IPS-15b (cell line): Measurements from ENCODE around the gene POPDC2.
"Not testable (repeated sequence)": the region's sequence is repeated elsewhere in the genome, so short reads cannot be mapped to it uniquely, and the experiment has no call there.

Experiments
- H3K27me3 ChIP-seq: one replicate; pipeline ENCODE4 v1.6.1; 2013; ENCODE audit warnings: low read length; ENCODE audit not compliant: control insufficient read depth, insufficient read depth
- H3K36me3 ChIP-seq: one replicate; pipeline ENCODE4 v1.6.1; 2013; ENCODE audit warnings: low read length; ENCODE audit not compliant: control insufficient read depth, insufficient read depth
- H3K4me1 ChIP-seq: one replicate; pipeline ENCODE4 v1.6.1; 2013; ENCODE audit warnings: mild to moderate bottlenecking, low read length; ENCODE audit not compliant: control insufficient read depth, insufficient read depth
- H3K4me3 ChIP-seq: one replicate; pipeline ENCODE4 v1.5.1; 2013; ENCODE audit warnings: low read depth, low read length
- H3K9ac ChIP-seq: one replicate; pipeline ENCODE4 v1.6.1; 2013; ENCODE audit warnings: low read depth, mild to moderate bottlenecking, low read length
- H3K9me3 ChIP-seq: one replicate; pipeline ENCODE4 v1.6.1; 2013; ENCODE audit warnings: mild to moderate bottlenecking, low read length; ENCODE audit not compliant: control insufficient read depth, insufficient read depth

POPDC2 gene

GRCh38 chr3:119679874-119680273 is 19.5 kb upstream of the POPDC2 start:
- H3K4me1 ChIP-seq = peaks cover 6% of the 10 kb centered on the region
- H3K36me3 ChIP-seq = no peaks in the 10 kb centered on the region
- no peaks in the 10 kb centered on the region for H3K9me3 ChIP-seq
- no peak overlapping the region for H3K9ac ChIP-seq
- H3K4me3 ChIP-seq = no peak overlapping the region
- no peaks in the 10 kb centered on the region for H3K27me3 ChIP-seq

- H3K36me3 ChIP-seq, H3K27me3 ChIP-seq, H3K4me1 ChIP-seq, H3K9ac ChIP-seq, H3K9me3 ChIP-seq, H3K4me3 ChIP-seq: not testable (repeated sequence)
Observed at GRCh38 chr3:119678209-119678608, 17.8 kb upstream of the POPDC2 start.

- Histone ChIP-seq H3K9me3 (no peaks in the 10 kb centered on the region), H3K4me1 (peaks cover 6% of the 10 kb centered on the region), H3K9ac (peak overlapping the region; percentile 79), H3K27me3 (no peaks in the 10 kb centered on the region), H3K4me3 (peak overlapping the region; percentile 79), H3K36me3 (peaks cover 3% of the 10 kb centered on the region)
Observed at GRCh38 chr3:119677641-119677934, 17.2 kb upstream of the POPDC2 start.

DNA sequence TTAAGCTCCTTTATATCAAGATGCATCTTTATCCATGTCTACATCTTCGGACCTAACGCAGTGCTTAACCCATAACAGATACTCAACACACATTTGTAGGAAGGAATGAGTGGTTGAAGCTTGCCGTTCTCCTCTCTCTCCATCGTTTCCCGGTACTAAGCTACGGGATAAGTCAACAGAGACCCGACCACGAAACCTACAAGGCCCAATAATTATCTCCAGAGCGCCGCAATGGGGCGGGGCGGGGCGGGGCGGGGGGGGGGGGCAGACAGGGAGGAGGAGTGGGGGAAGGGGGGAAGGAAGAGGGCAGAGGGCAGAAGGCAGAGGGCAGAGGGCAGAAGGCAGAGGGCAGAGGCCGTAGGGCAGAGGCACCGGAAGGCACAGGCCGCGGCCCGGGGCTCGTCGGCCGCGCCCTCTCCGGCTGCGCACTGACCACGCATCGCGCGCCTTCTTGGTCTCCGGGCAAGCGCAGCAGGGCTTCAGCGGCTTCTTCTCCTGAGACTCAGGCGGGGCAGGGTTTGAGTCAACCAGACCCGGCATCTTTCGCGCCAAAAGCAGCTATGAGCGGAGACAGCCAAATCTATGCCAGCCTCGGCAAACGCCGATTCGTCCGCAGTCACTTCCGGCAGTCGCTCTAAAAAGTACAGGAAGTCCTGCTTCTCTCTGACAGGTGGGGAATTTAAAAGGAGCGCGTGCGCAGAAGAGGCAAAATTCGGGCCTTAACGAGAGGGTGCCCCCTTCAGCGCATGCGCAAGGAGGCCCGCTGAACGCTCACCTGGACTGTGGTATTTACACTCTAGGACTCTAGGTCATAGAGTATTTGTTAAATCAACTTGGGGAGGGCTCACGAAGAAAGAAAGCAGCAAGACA is 16.6 kb upstream of the POPDC2 start, which contains the start of gene COX17:
TSS of gene COX17 (minus strand) at position 636 of the 870 bp plus-strand sequence. CDS start at position 540, 96 bp downstream.
- H3K9ac ChIP-seq = peak within 1 kb of the TSS; percentile 79
- H3K36me3 ChIP-seq = peaks cover 3% of the 10 kb centered on the region
- peak within 1 kb of the TSS; percentile 79 for H3K4me3 ChIP-seq
- no peaks in the 10 kb centered on the region for H3K9me3 ChIP-seq
- H3K4me1 ChIP-seq = peaks cover 6% of the 10 kb centered on the region
- H3K27me3 ChIP-seq = no peaks in the 10 kb centered on the region

- Histone ChIP-seq H3K27me3 (no peaks in the 10 kb centered on the region), H3K4me1 (peaks cover 6% of the 10 kb centered on the region), H3K9me3 (no peaks in the 10 kb centered on the region), H3K4me3 (peak overlapping the region; percentile 52), H3K36me3 (peaks cover 3% of the 10 kb centered on the region), H3K9ac (no peak overlapping the region)
Observed at GRCh38 chr3:119676020-119676419, 15.6 kb upstream of the POPDC2 start.

DNA sequence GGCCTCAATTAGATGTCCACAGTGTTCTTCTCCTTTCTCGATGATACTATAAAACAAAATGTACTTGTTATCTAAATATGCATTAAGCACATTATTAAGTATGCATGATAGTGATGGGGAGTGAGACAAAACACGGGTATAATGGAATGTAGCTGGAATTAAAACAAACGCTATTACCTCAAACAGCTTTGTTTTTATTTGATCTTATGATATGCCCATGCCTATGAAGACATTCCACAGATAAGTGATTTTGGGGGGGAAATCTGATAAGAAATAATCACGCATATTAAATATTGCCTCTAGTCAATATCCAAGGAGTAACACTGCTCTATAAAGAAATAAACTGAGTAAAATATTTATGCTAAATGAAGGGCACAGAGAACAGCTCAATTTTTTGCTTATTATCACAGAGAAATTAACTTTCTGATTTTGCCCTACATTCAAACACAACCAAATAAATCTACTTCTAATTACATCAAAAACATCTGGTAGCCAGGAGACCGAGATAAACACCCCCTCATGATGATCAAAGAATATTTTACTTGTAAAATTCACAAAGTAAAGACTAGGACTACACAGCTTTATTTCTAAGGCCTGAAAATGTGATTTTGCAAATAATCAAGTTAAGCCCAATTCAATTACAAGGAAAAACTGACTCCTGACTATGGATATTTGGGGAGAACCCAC is 14.9 kb upstream of the POPDC2 start:
- no peak overlapping the region for H3K4me3 ChIP-seq
- H3K36me3 ChIP-seq = peaks cover 3% of the 10 kb centered on the region
- H3K4me1 ChIP-seq = peaks cover 6% of the 10 kb centered on the region
- H3K27me3 ChIP-seq = no peaks in the 10 kb centered on the region
- no peaks in the 10 kb centered on the region for H3K9me3 ChIP-seq
- H3K9ac ChIP-seq = no peak overlapping the region

- H3K4me3 ChIP-seq = no peak overlapping the region
- no peak overlapping the region for H3K9ac ChIP-seq
- H3K36me3 ChIP-seq = peaks cover 3% of the 10 kb centered on the region
- no peaks in the 10 kb centered on the region for H3K9me3 ChIP-seq
- H3K27me3 ChIP-seq = no peaks in the 10 kb centered on the region
- H3K4me1 ChIP-seq = peaks cover 6% of the 10 kb centered on the region
Observed at GRCh38 chr3:119673875-119674274, 13.5 kb upstream of the POPDC2 start.

- Histone ChIP-seq H3K36me3 (peaks cover 3% of the 10 kb centered on the region), H3K4me1 (peaks cover 5% of the 10 kb centered on the region), H3K27me3 (no peaks in the 10 kb centered on the region), H3K9ac (no peak overlapping the region), H3K4me3 (no peak overlapping the region), H3K9me3 (no peaks in the 10 kb centered on the region)
Observed at GRCh38 chr3:119672776-119673175, 12.4 kb upstream of the POPDC2 start.

DNA sequence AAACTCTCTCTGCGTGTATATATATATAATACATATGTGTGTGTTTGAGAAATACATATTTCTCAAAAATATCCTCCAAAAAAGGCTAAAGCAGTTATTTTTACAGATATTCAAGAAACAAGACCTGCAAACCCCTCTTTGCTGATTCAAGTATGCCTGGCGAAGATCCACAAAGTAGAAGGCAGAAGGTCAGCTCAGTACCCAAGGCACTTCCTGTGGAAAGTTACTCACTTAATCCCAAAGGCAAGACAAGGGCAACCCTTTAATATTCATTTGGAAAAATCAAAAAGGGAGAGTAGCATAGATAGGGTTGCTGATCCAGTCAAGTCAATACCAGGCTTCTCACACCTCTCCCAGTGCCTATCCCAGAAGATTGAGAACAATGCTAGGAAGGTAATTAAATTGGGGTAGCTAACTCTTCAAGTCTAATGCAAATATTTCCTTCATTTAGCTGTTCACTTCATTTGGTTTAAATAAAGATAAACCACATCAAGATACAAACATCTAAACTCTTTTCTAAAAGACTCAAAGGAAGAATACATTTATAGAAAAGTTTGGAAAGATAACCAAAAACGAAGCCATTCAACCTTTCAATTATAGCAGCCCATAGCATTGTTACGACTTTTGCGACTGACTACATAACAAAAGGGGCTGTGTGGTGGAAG is 9.6 kb upstream of the POPDC2 start:
- no peak overlapping the region for H3K4me3 ChIP-seq
- no peaks in the 10 kb centered on the region for H3K27me3 ChIP-seq
- no peaks in the 10 kb centered on the region for H3K4me1 ChIP-seq
- peaks cover 3% of the 10 kb centered on the region for H3K36me3 ChIP-seq
- no peak overlapping the region for H3K9ac ChIP-seq
- no peaks in the 10 kb centered on the region for H3K9me3 ChIP-seq

DNA sequence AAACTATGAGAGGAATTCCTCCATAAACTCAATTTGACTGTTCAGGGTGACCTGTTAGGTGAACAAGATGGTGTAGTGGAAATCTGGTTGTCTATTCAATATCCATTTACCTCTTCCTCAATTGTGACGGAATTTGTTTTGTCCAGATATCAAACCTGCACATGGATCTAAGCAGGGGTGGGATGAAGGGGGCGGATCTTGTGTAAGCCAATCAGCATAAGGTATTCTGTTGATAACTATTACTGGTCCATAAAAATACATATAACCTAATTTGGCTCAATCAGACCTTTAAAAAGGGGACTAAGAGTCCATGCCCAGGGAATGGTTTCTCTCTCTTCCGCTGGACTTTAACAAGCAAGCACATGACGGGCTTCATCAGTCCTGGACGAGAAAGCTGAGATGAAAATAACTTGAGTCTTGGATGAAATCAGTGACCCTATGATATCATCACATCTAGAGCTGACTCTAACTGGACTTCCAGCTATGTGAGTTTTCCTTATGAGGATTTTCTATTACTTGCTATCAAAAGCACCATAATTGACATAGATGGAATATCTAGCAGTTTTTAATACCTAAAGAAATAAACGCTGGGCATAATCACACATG is 5.7 kb upstream of the POPDC2 start:
- no peaks in the 10 kb centered on the region for H3K9me3 ChIP-seq
- no peak overlapping the region for H3K4me3 ChIP-seq
- H3K9ac ChIP-seq = no peak overlapping the region
- H3K4me1 ChIP-seq = no peaks in the 10 kb centered on the region
- no peaks in the 10 kb centered on the region for H3K27me3 ChIP-seq
- no peaks in the 10 kb centered on the region for H3K36me3 ChIP-seq

GRCh38 chr3:119664850-119665379 is 4.5 kb upstream of the POPDC2 start:
- H3K9me3 ChIP-seq = no peaks in the 10 kb centered on the region
- no peak overlapping the region for H3K9ac ChIP-seq
- H3K4me3 ChIP-seq = no peak overlapping the region
- no peaks in the 10 kb centered on the region for H3K4me1 ChIP-seq
- no peaks in the 10 kb centered on the region for H3K27me3 ChIP-seq
- no peaks in the 10 kb centered on the region for H3K36me3 ChIP-seq
